Activated B cell treated with CpG ODN at 0.5 μM for 24 hours (primary cell): ENCODE data around the gene MED15. TPM values are rescaled to one million over a fixed set of nuclear protein-coding genes. Genes with fewer than 3 reads are reported as not detected.
A peak's percentile ranks its signal among the peaks of the same experiment; 100 is the strongest.

Source experiments
- ATAC-seq: fragments of 200-7000 bp; cut with Tn5 transposase; one replicate; pipeline ENCODE4 v1.10.0; 2021; ENCODE audit warnings: low read depth, mild to moderate bottlenecking, moderate library complexity
- CTCF ChIA-PET: fragments of 350-600 bp; sonication (Branson Sonifier 250); formaldehyde crosslinking; loops from one replicate; lab custom pipeline; 2021; ENCODE audit warnings: antibody characterized with exemption; lab: Charles Lee
- POLR2A ChIA-PET: fragments of 350-600 bp; sonication (Branson Sonifier 250); formaldehyde crosslinking; loops from one replicate; lab custom pipeline; 2021; ENCODE audit warnings: antibody characterized with exemption; lab: Charles Lee
- DNase-seq: peaks from one replicate; pipeline ENCODE4 v3.0.0; 2022
- H3K27ac Mint-ChIP-seq: one replicate; pipeline ENCODE4 v1.8.0; 2020; ENCODE audit warnings: mixed read lengths
- H3K27me3 Mint-ChIP-seq: one replicate; pipeline ENCODE4 v1.8.0; 2021; ENCODE audit warnings: mixed read lengths
- H3K36me3 Mint-ChIP-seq: one replicate; pipeline ENCODE4 v1.8.0; 2021; ENCODE audit warnings: low read depth, mixed read lengths
- H3K4me1 Mint-ChIP-seq: one replicate; pipeline ENCODE4 v1.8.0; 2021; ENCODE audit warnings: mixed read lengths
- H3K4me3 Mint-ChIP-seq: one replicate; pipeline ENCODE4 v1.8.0; 2020; ENCODE audit warnings: mild to moderate bottlenecking, mixed read lengths
- H3K9me3 Mint-ChIP-seq: one replicate; pipeline ENCODE4 v1.8.0; 2020; ENCODE audit warnings: mixed read lengths
- intact Hi-C: fragments of 100-400 bp; cut with micrococcal nuclease; formaldehyde crosslinking; loops from one replicate; pipeline ENCODE4 v1.15.1; 2024
- total RNA-seq: library from RNA; stranded (reverse); gene quantifications from 2 replicates; pipeline ENCODE4 v1.2.3, GENCODE V29; 2022
- TF ChIP-seq, protein P1 (sequence below): fragments of 200-600 bp; IDR thresholded peaks from one replicate; pipeline ENCODE4 v1.8.0; 2022; ENCODE audit warnings: antibody characterized with exemption, mild to moderate bottlenecking

Gene MED15
- total RNA-seq, 1 donor from 2014 or later: 127 TPM

GRCh38 chr22:20567371-20567847, 60.0 kb downstream of the MED15 start:
- no peak for DNase-seq
- no peaks in the 10 kb centered on the region for H3K27me3 Mint-ChIP-seq
- no peak overlapping the region for H3K27ac Mint-ChIP-seq
- H3K36me3 Mint-ChIP-seq: peaks cover 82% of the 10 kb centered on the region
- ChIA-PET POLR2A (no interaction called here), CTCF (interaction anchor here (2.6 kb wide), 1 partner anchor 149 kb away, joined by 7 read pairs; no protein-coding TSS in a partner anchor)
- no peaks in the 10 kb centered on the region for H3K9me3 Mint-ChIP-seq
- TF ChIP-seq, protein P1, sequence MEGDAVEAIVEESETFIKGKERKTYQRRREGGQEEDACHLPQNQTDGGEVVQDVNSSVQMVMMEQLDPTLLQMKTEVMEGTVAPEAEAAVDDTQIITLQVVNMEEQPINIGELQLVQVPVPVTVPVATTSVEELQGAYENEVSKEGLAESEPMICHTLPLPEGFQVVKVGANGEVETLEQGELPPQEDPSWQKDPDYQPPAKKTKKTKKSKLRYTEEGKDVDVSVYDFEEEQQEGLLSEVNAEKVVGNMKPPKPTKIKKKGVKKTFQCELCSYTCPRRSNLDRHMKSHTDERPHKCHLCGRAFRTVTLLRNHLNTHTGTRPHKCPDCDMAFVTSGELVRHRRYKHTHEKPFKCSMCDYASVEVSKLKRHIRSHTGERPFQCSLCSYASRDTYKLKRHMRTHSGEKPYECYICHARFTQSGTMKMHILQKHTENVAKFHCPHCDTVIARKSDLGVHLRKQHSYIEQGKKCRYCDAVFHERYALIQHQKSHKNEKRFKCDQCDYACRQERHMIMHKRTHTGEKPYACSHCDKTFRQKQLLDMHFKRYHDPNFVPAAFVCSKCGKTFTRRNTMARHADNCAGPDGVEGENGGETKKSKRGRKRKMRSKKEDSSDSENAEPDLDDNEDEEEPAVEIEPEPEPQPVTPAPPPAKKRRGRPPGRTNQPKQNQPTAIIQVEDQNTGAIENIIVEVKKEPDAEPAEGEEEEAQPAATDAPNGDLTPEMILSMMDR: no peak
- H3K4me1 Mint-ChIP-seq: peaks cover 11% of the 10 kb centered on the region
- intact Hi-C loops: no loop called here
- no peak overlapping the region for H3K4me3 Mint-ChIP-seq
- no peak for ATAC-seq

- TF ChIP-seq, protein P1: no peak
- CTCF ChIA-PET: interaction anchor here (2.6 kb wide), 1 partner anchor 150 kb away, joined by 7 read pairs; no protein-coding TSS in a partner anchor
- Mint-ChIP-seq H3K36me3 (peaks cover 85% of the 10 kb centered on the region), H3K9me3 (no peaks in the 10 kb centered on the region), H3K4me1 (peaks cover 11% of the 10 kb centered on the region), H3K27ac (no peak overlapping the region), H3K27me3 (no peaks in the 10 kb centered on the region), H3K4me3 (no peak overlapping the region)
- POLR2A ChIA-PET: interaction anchor here (0.5 kb wide), 1 partner anchor 82 kb away, joined by 3 read pairs; no protein-coding TSS in a partner anchor
- DNase-seq (no peak), ATAC-seq (no peak)
- intact Hi-C loops: no loop called here
Observed at GRCh38 chr22:20567993-20568417, 60.6 kb downstream of the MED15 start.

- ChIA-PET POLR2A (no interaction called here), CTCF (interaction anchor here (2.6 kb wide), 1 partner anchor 150 kb away, joined by 7 read pairs; no protein-coding TSS in a partner anchor)
- Mint-ChIP-seq H3K36me3 (peaks cover 91% of the 10 kb centered on the region), H3K4me3 (no peak overlapping the region), H3K9me3 (no peaks in the 10 kb centered on the region), H3K27me3 (no peaks in the 10 kb centered on the region), H3K27ac (no peak overlapping the region), H3K4me1 (peaks cover 11% of the 10 kb centered on the region)
- ATAC-seq (no peak), DNase-seq (no peak)
- intact Hi-C loops: no loop called here
- TF ChIP-seq, protein P1: no peak
Observed at GRCh38 chr22:20568502-20569058, 61.2 kb downstream of the MED15 start.

GRCh38 chr22:20569059-20570058, 61.9 kb downstream of the MED15 start:
- ATAC-seq (peak; percentile 66), DNase-seq (no peak)
- Mint-ChIP-seq H3K4me1 (peaks cover 11% of the 10 kb centered on the region), H3K9me3 (no peaks in the 10 kb centered on the region), H3K4me3 (no peak overlapping the region), H3K27me3 (no peaks in the 10 kb centered on the region), H3K27ac (peak overlapping the region; percentile 59), H3K36me3 (peaks cover 93% of the 10 kb centered on the region)
- CTCF ChIA-PET: interaction anchor here (2.6 kb wide), 1 partner anchor 151 kb away, joined by 7 read pairs; no protein-coding TSS in a partner anchor
- POLR2A ChIA-PET: no interaction called here
- TF ChIP-seq, protein P1: no peak
- intact Hi-C loops: no loop called here
